ENCODE measurements around the gene IQCK.

Gene IQCK

GRCh38 chr16:19737306-19738038 is 19.4 kb downstream of the IQCK start:
- Histone ChIP-seq H3K79me2 (ENCODE audit: insufficient read depth, low read depth) (no peaks in the 10 kb centered on the region), H3K4me2 (no peak overlapping the region), H3K36me3 (ENCODE audit: insufficient read depth) (no peaks in the 10 kb centered on the region), H3K4me1 (ENCODE audit: low read depth, poor library complexity, severe bottlenecking) (no peaks in the 10 kb centered on the region), H2AFZ (ENCODE audit: low read depth) (no peak overlapping the region), H3K4me3 (IDR thresholded peaks at IDR 0.05; ENCODE audit: insufficient read depth, low read depth, low read length) (no peak overlapping the region), H4K20me1 (ENCODE audit: insufficient read depth) (no peaks in the 10 kb centered on the region), H3K27ac (no peak overlapping the region), H3K9ac (no peak overlapping the region), H3K27me3 (ENCODE audit: insufficient read depth, low read depth) (no peaks in the 10 kb centered on the region)
- TF ChIP-seq CTCF (conservative IDR thresholded peaks at IDR 0.05; ENCODE audit: low read depth, low read length): no peak

- no peaks in the 10 kb centered on the region for H3K79me2 ChIP-seq (ENCODE audit: insufficient read depth, low read depth)
- H4K20me1 ChIP-seq (ENCODE audit: insufficient read depth): no peaks in the 10 kb centered on the region
- H3K27ac ChIP-seq: no peak overlapping the region
- H2AFZ ChIP-seq (ENCODE audit: low read depth): no peak overlapping the region
- TF ChIP-seq CTCF (conservative IDR thresholded peaks at IDR 0.05; ENCODE audit: low read depth, low read length): no peak
- H3K27me3 ChIP-seq (ENCODE audit: insufficient read depth, low read depth): no peaks in the 10 kb centered on the region
- no peak overlapping the region for H3K4me2 ChIP-seq
- no peak overlapping the region for H3K4me3 ChIP-seq (IDR thresholded peaks at IDR 0.05; ENCODE audit: insufficient read depth, low read depth, low read length)
- H3K9ac ChIP-seq: no peak overlapping the region
- no peaks in the 10 kb centered on the region for H3K36me3 ChIP-seq (ENCODE audit: insufficient read depth)
- H3K4me1 ChIP-seq (ENCODE audit: low read depth, poor library complexity, severe bottlenecking): no peaks in the 10 kb centered on the region
These were observed 23.3 kb downstream of the IQCK start for GRCh38 chr16:19741354-19741753.

- no peak for TF ChIP-seq CTCF (conservative IDR thresholded peaks at IDR 0.05; ENCODE audit: low read depth, low read length)
- no peak overlapping the region for H3K9ac ChIP-seq
- no peaks in the 10 kb centered on the region for H3K27me3 ChIP-seq (ENCODE audit: insufficient read depth, low read depth)
- no peaks in the 10 kb centered on the region for H3K36me3 ChIP-seq (ENCODE audit: insufficient read depth)
- H4K20me1 ChIP-seq (ENCODE audit: insufficient read depth): no peaks in the 10 kb centered on the region
- H3K4me3 ChIP-seq (IDR thresholded peaks at IDR 0.05; ENCODE audit: insufficient read depth, low read depth, low read length): no peak overlapping the region
- no peaks in the 10 kb centered on the region for H3K4me1 ChIP-seq (ENCODE audit: low read depth, poor library complexity, severe bottlenecking)
- H3K27ac ChIP-seq: no peak overlapping the region
- H3K4me2 ChIP-seq: no peak overlapping the region
- no peaks in the 10 kb centered on the region for H3K79me2 ChIP-seq (ENCODE audit: insufficient read depth, low read depth)
- no peak overlapping the region for H2AFZ ChIP-seq (ENCODE audit: low read depth)
These were observed 25.7 kb downstream of the IQCK start for GRCh38 chr16:19743816-19744159.

- Histone ChIP-seq H4K20me1 (ENCODE audit: insufficient read depth) (no peaks in the 10 kb centered on the region), H3K4me3 (IDR thresholded peaks at IDR 0.05; ENCODE audit: insufficient read depth, low read depth, low read length) (no peak overlapping the region), H3K4me2 (no peak overlapping the region), H3K36me3 (ENCODE audit: insufficient read depth) (no peaks in the 10 kb centered on the region), H3K9ac (no peak overlapping the region), H2AFZ (ENCODE audit: low read depth) (no peak overlapping the region), H3K27me3 (ENCODE audit: insufficient read depth, low read depth) (no peaks in the 10 kb centered on the region), H3K27ac (no peak overlapping the region), H3K79me2 (ENCODE audit: insufficient read depth, low read depth) (no peaks in the 10 kb centered on the region), H3K4me1 (ENCODE audit: low read depth, poor library complexity, severe bottlenecking) (no peaks in the 10 kb centered on the region)
- no peak for TF ChIP-seq CTCF (conservative IDR thresholded peaks at IDR 0.05; ENCODE audit: low read depth, low read length)
These were observed 26.6 kb downstream of the IQCK start for GRCh38 chr16:19744670-19745069.
